Activated T-helper 1 cell treated with anti-CD3 and anti-CD28 coated beads, Interleukin-12 subunit alpha, Interleukin-12 subunit beta, Interleukin-2, Interleukin-4 antibody, amounts not matched to agents 30 ng/mL and 10 ng/mL and 1 ng/mL, durations not matched to agents 14 hours and 24 hours and 36 hours (primary cell): Measurements from ENCODE around the gene GAS2L2. TPM values are rescaled to one million over a fixed set of nuclear protein-coding genes. Genes with fewer than 3 reads are reported as not detected.
"Not testable (repeated sequence)": the region's sequence is repeated elsewhere in the genome, so short reads cannot be mapped to it uniquely, and the experiment has no call there.

Experiments
- DNase-seq: peaks from one replicate; pipeline ENCODE4 v3.0.0; 2021; ENCODE audit warnings: low spot score
- H3K27ac Mint-ChIP-seq: one replicate; pipeline ENCODE4 v1.8.0; 2021; ENCODE audit warnings: mild to moderate bottlenecking, mixed read lengths
- H3K27me3 Mint-ChIP-seq: one replicate; pipeline ENCODE4 v1.8.0; 2022; ENCODE audit warnings: mild to moderate bottlenecking, moderate library complexity, mixed read lengths; ENCODE audit not compliant: insufficient read depth
- H3K36me3 Mint-ChIP-seq: one replicate; pipeline ENCODE4 v1.8.0; 2021; ENCODE audit warnings: low read depth, mixed read lengths
- H3K4me1 Mint-ChIP-seq: one replicate; pipeline ENCODE4 v1.8.0; 2021; ENCODE audit warnings: low read depth, mixed read lengths
- H3K4me3 Mint-ChIP-seq: one replicate; pipeline ENCODE4 v1.8.0; 2021; ENCODE audit warnings: mild to moderate bottlenecking, moderate library complexity, mixed read lengths
- H3K9me3 Mint-ChIP-seq: one replicate; pipeline ENCODE4 v1.8.0; 2021; ENCODE audit warnings: mixed read lengths
- intact Hi-C: fragments of 100-400 bp; cut with micrococcal nuclease; formaldehyde crosslinking; loops from one replicate; pipeline ENCODE4 v1.15.1; 2024
- total RNA-seq: library from RNA; stranded (reverse); gene quantifications from 2 replicates; pipeline ENCODE4 v1.2.3, GENCODE V29; 2022

The GAS2L2 gene
- total RNA-seq, 1 donor from 2014 or later, result 0.08 TPM

- intact Hi-C loops, result no loop called here
- Mint-ChIP-seq H3K9me3 (no peaks in the 10 kb centered on the region), H3K27me3 (peaks cover 21% of the 10 kb centered on the region), H3K4me1 (peaks cover 7% of the 10 kb centered on the region), H3K27ac (no peak overlapping the region), H3K4me3 (no peak overlapping the region), H3K36me3 (no peaks in the 10 kb centered on the region)
- no peak for DNase-seq
Observed at GRCh38 chr17:35766903-35767510, 14.0 kb upstream of the GAS2L2 start.

DNA sequence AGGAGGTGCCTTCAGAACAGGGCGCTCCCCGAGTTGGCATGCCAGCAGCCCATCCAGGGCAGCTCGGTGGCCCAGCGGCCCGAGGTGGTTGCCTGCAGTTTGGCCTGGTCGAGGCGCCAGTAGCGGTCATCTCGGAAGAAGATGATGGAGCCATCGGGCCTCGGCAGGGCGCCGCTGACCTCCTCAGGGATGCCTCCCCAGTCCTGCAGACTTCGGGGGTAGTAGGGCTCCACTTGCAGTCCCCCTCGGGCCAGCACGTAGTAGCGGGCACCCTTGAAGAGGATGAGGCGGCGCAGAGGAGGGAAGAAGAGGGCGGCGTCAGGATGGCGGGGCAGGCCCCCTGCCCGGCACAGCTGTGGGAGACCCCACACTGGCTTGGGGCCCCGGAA is 13.4 kb upstream of the GAS2L2 start:
- H3K4me1 Mint-ChIP-seq, result peaks cover 7% of the 10 kb centered on the region
- intact Hi-C loops, result no loop called here
- H3K36me3 Mint-ChIP-seq, result no peaks in the 10 kb centered on the region
- no peak overlapping the region for H3K4me3 Mint-ChIP-seq
- H3K27ac Mint-ChIP-seq, result no peak overlapping the region
- peaks cover 21% of the 10 kb centered on the region for H3K27me3 Mint-ChIP-seq
- DNase-seq, result no peak
- H3K9me3 Mint-ChIP-seq, result no peaks in the 10 kb centered on the region

DNA sequence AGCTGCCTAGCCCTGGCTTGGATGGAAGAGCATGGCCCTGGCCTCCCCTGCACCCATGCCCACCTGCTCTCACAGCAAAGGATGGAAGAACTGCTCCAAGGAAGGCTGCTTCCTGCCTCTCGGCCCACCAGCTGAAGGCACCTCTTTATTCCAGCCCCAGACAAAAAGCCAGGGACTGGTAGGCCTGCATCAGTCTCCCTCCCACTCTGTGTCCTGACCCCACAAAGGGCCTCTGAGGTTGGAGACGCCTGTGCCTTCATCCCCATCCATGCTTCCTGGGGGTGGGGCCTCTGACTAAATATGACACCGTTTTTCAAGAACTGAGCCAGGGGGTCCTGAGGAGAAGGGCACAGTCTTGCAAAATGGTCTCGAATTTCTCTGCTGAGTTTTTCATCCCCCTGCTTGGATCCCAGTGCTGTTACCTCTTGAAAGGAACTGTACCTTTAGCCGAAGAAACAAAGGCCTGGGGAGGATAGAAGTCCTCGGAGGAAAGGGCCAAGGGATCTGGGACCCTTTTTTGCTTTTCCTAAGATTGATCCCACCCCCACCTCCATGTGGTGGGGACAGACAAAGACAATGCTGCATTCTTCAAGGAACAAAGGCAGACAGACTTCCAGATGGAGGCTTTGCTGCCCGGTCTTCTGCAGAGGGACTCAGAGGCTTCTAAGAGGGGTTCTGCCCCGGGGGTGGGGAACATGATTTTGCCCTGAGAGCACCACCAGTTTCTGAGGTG is 12.9 kb upstream of the GAS2L2 start:
- peaks cover 7% of the 10 kb centered on the region for H3K4me1 Mint-ChIP-seq
- intact Hi-C loops, result no loop called here
- H3K27me3 Mint-ChIP-seq, result peaks cover 21% of the 10 kb centered on the region
- H3K4me3 Mint-ChIP-seq, result no peak overlapping the region
- H3K36me3 Mint-ChIP-seq, result no peaks in the 10 kb centered on the region
- no peak overlapping the region for H3K27ac Mint-ChIP-seq
- H3K9me3 Mint-ChIP-seq, result no peaks in the 10 kb centered on the region
- DNase-seq, result no peak

GRCh38 chr17:35765086-35765710 is 12.2 kb upstream of the GAS2L2 start:
- H3K27ac Mint-ChIP-seq, result no peak overlapping the region
- H3K36me3 Mint-ChIP-seq, result no peaks in the 10 kb centered on the region
- peak overlapping the region; percentile 88 for H3K4me3 Mint-ChIP-seq
- intact Hi-C loops, result no loop called here
- DNase-seq, result no peak
- H3K9me3 Mint-ChIP-seq, result no peaks in the 10 kb centered on the region
- H3K4me1 Mint-ChIP-seq, result peaks cover 7% of the 10 kb centered on the region
- H3K27me3 Mint-ChIP-seq, result peaks cover 19% of the 10 kb centered on the region

DNA sequence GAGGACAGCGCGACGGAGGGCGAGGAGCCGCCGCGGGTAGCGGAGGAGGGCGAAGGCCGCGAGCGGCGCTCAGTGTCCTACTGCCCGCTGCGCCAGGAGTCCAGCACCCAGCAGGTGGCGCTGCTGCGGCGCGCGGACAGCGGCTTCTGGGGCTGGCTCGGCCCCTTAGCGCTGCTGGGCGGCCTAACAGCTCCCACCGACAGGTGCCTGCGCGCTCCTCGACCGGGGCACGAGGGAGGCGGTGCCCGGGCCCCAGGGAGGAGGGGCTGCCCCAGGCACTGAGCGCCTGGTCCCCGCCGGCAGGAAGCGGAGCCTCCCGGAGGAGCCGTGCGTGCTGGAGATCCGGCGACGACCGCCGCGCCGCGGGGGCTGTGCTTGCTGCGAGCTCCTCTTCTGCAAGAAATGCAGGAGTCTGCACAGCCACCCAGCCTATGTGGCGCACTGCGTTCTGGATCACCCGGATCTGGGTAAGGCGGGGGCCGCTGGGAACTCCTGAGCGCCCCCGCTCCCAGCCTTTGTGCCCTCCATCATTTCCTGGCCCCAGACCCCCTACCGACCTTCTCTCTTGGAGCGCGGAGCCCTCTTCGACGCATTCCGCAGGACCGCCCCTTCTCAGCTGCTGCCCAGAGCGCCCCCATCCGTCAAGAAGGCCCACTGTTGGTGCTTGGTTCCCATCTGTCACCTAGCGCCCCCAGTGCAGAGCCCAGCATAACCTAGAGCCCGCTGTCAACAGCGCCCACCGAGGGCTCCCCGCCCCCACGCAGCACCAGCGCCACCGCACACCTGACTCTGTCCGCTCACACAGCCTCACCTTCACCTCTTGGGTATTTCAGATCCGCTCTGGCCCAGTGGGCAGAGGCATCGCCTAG is 11.3 kb upstream of the GAS2L2 start:
- Mint-ChIP-seq H3K36me3 (no peaks in the 10 kb centered on the region), H3K4me3 (peak overlapping the region; percentile 88), H3K27me3 (peaks cover 22% of the 10 kb centered on the region), H3K4me1 (peaks cover 7% of the 10 kb centered on the region), H3K27ac (peak overlapping the region; percentile 79), H3K9me3 (no peaks in the 10 kb centered on the region)
- DNase-seq, result peak; percentile 82
- intact Hi-C loops, result loop anchor here (1.0 kb wide), 2 partner anchors 40 to 45 kb away; partner anchors contain the start of gene TAF15

DNA sequence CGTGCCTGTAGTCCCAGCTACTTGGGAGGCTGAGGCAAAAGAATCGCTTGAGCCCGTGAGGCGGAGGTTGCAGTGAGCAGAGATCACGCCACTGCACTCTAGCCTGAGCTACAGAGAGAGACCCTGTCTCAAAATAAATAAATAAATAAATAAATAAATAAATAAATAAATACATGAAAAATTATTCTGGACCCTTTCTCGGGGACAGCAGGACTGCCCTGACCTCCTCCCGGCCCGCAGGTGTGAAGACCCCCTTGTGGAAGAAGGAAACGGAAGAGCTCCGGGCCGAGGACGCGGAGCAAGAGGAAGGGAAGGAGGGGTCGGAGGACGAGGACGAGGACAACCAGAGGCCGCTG is 10.7 kb upstream of the GAS2L2 start:
- H3K27me3 Mint-ChIP-seq, result peaks cover 22% of the 10 kb centered on the region
- peaks cover 7% of the 10 kb centered on the region for H3K4me1 Mint-ChIP-seq
- peak overlapping the region; percentile 59 for H3K4me3 Mint-ChIP-seq
- H3K36me3 Mint-ChIP-seq, result no peaks in the 10 kb centered on the region
- DNase-seq, result no peak
- no peaks in the 10 kb centered on the region for H3K9me3 Mint-ChIP-seq
- H3K27ac Mint-ChIP-seq, result no peak overlapping the region
- intact Hi-C loops, result loop anchor here (1.0 kb wide), 2 partner anchors 41 to 46 kb away; partner anchors contain the start of gene TAF15

GRCh38 chr17:35761601-35762000 is 8.6 kb upstream of the GAS2L2 start:
- no peak for DNase-seq
- Mint-ChIP-seq H3K27ac (no peak overlapping the region), H3K36me3 (no peaks in the 10 kb centered on the region), H3K4me3 (no peak overlapping the region), H3K27me3 (peaks cover 14% of the 10 kb centered on the region), H3K4me1 (peaks cover 7% of the 10 kb centered on the region), H3K9me3 (no peaks in the 10 kb centered on the region)
- intact Hi-C loops, result no loop called here

GRCh38 chr17:35760587-35760986 is 7.5 kb upstream of the GAS2L2 start, which contains the start of gene C17orf50:
TSS of gene C17orf50 (plus strand) at chr17:35760887. CDS start at chr17:35760942, 55 bp downstream.
- peaks cover 7% of the 10 kb centered on the region for H3K4me1 Mint-ChIP-seq
- intact Hi-C loops, result no loop called here
- H3K36me3 Mint-ChIP-seq, result no peaks in the 10 kb centered on the region
- peaks cover 9% of the 10 kb centered on the region for H3K27me3 Mint-ChIP-seq
- no peak for DNase-seq
- H3K27ac Mint-ChIP-seq, result no peak within 1 kb of the TSS
- H3K9me3 Mint-ChIP-seq, result no peaks in the 10 kb centered on the region
- no peak within 1 kb of the TSS for H3K4me3 Mint-ChIP-seq

DNA sequence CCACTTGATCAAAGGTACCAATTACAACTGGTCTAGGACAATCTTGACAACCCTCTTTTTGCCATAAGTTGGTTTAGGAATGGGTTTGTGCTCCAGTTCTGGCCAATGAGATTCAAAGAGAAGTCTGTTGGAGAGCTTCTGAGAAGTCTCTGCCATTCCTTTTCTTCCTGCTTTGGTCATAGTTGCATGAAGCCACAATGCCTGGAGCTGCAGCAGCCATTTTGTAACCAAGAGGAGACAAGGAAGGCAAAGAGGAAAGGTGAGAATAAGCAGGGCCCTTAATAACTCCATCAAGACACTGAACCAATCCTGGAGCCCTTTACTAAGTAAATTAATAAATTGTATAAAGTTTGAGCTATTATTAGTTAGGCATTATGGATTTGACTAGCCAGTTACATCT is 4.2 kb upstream of the GAS2L2 start:
- no peak overlapping the region for H3K4me3 Mint-ChIP-seq
- H3K27me3 Mint-ChIP-seq, result peaks cover 15% of the 10 kb centered on the region
- no peak overlapping the region for H3K27ac Mint-ChIP-seq
- H3K36me3 Mint-ChIP-seq, result no peaks in the 10 kb centered on the region
- no peaks in the 10 kb centered on the region for H3K4me1 Mint-ChIP-seq
- DNase-seq, result no peak
- intact Hi-C loops, result no loop called here
- H3K9me3 Mint-ChIP-seq, result no peaks in the 10 kb centered on the region

GRCh38 chr17:35752471-35752870 is 568 bp downstream of the GAS2L2 start:
- DNase-seq, result no peak
- peaks cover 13% of the 10 kb centered on the region for H3K4me1 Mint-ChIP-seq
- intact Hi-C loops, result no loop called here
- no peaks in the 10 kb centered on the region for H3K9me3 Mint-ChIP-seq
- no peak overlapping the region for H3K27ac Mint-ChIP-seq
- peaks cover 44% of the 10 kb centered on the region for H3K27me3 Mint-ChIP-seq
- no peaks in the 10 kb centered on the region for H3K36me3 Mint-ChIP-seq
- no peak overlapping the region for H3K4me3 Mint-ChIP-seq

DNA sequence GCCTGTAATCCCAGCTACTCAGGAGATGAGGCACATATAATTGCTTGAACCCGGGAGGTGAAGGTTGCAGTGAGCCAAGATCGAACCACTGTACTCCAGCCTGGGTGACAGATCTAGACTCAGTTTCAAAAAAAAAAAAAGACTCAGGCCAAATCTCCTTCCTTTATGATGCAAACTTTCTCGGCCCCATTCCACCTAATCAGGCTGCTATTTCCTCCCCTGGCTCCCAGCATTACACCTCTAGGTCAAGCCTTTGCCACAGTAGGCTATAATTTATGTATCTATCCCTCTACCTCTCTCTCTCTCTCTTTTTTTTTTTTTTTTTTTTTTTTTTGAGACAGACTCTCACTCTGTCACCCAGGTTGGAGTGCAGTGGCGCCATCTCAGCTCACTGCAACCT is 1.5 kb downstream of the GAS2L2 start:
- H3K9me3 Mint-ChIP-seq, DNase-seq, H3K36me3 Mint-ChIP-seq, H3K27ac Mint-ChIP-seq, H3K4me3 Mint-ChIP-seq, intact Hi-C loops: not testable (repeated sequence)
- Mint-ChIP-seq H3K4me1 (peaks cover 13% of the 10 kb centered on the region), H3K27me3 (peaks cover 45% of the 10 kb centered on the region)

DNA sequence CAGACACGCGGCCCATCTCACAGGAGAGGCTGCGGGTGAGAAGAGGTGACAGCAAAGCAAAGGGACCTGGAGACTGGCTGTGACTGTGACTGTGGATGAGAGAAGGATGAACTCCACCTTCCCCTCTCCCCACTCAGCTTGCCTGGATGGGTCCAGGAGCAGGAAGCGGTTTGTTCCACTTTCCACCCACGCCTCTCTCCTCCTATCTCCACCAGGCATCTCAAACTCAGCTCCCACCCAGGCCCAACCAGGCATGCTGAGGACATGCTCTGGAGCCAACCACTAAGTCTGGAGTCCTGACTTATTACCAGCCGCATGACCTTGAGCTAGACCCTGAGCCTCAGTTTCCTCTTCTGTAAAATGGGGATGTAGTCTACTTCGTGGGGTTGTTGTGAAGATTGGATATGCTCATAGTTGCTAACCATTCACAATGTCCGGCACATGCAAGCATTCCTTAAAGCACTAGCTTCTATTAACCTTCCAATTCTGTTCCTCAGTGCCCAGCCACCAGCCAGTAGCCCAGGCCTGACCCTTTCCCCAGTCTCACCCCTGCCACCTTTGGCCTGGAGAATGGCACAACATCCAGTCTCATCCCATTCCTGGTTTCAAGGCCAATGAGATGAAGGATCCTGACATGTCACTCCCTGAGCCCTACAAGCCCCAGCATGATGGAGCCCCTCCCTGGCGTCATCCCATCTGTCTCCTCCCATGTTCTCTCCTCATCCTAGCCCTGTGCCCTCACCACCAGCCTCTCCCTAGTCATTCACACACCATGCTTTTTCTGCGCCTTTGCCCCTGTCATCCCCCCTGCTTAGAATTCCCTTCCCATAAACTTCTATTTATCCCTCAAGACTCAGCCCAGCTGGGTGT is 2.3 kb downstream of the GAS2L2 start:
- H3K27me3 Mint-ChIP-seq, result peaks cover 45% of the 10 kb centered on the region
- H3K27ac Mint-ChIP-seq, result no peak overlapping the region
- DNase-seq, result no peak
- H3K36me3 Mint-ChIP-seq, result no peaks in the 10 kb centered on the region
- H3K4me1 Mint-ChIP-seq, result peaks cover 13% of the 10 kb centered on the region
- no peaks in the 10 kb centered on the region for H3K9me3 Mint-ChIP-seq
- H3K4me3 Mint-ChIP-seq, result no peak overlapping the region
- intact Hi-C loops, result no loop called here
